T-cell (primary cell): ENCODE results near the gene TUBGCP5. TPM values are rescaled to one million over a fixed set of nuclear protein-coding genes. Genes with fewer than 3 reads are reported as not detected.

Experiments
- ATAC-seq, 4 experiments: fragments of 200-7000 bp in 3 of 4; fragments of 150-1000 bp in 1 of 4; cut with Tn5 transposase; replicated peaks in 1 of 4; 1 replicate in 3 of 4; 2 replicates in 1 of 4; pipeline ENCODE4 v1.10.0; 2021; ENCODE audit warnings: moderate library complexity in 3 of 4, mild to moderate bottlenecking in 2 of 4, moderate number of reproducible peaks in 1 of 4
- CTCF ChIA-PET, 2 donors: fragments of 300-600 bp; sonication (Branson Sonifier 250); formaldehyde crosslinking; loops; one replicate each; lab custom pipeline; 2022; ENCODE audit warnings: antibody characterized with exemption in 2 of 2; lab: Charles Lee
- POLR2A ChIA-PET, 2 donors: fragments of 300-600 bp; sonication (Branson Sonifier 250); formaldehyde crosslinking; loops; one replicate each; lab custom pipeline; 2022; ENCODE audit warnings: antibody characterized with exemption in 2 of 2; lab: Charles Lee
- DNase-seq, 35 experiments: peaks; one replicate each; pipeline versions ENCODE4 v3.0.0 to v3.0.0-alpha.2; 2013 to 2023
- H3K27ac ChIP-seq: one replicate; pipeline ENCODE4 v1.5.1; 2013; ENCODE audit warnings: low read length
- H3K27me3 ChIP-seq, 2 experiments: replicated peaks in 1 of 2; 1 replicate in 1 of 2; 2 replicates in 1 of 2; pipeline versions ENCODE4 v1.6.1 to v1.7.0; 2013; ENCODE audit warnings: low read length in 1 of 2, mixed read lengths in 1 of 2; ENCODE audit not compliant: control insufficient read depth in 2 of 2, insufficient read depth in 2 of 2; ENCODE audit errors: extremely low read depth in 1 of 2
- H3K36me3 ChIP-seq, 2 donors: 1 replicate in 1 of 2; 2 replicates in 1 of 2; pipeline versions ENCODE4 v1.6.1 to v1.7.0; 2013; ENCODE audit warnings: low read length in 1 of 2; ENCODE audit not compliant: control insufficient read depth in 2 of 2, insufficient read depth in 1 of 2; ENCODE audit errors: extremely low read depth in 1 of 2
- H3K4me1 ChIP-seq, 2 experiments: 1 replicate in 1 of 2; 2 replicates in 1 of 2; pipeline versions ENCODE4 v1.6.1 to v1.7.0; 2013; ENCODE audit warnings: low read length in 2 of 2, mixed read lengths in 1 of 2; ENCODE audit not compliant: insufficient read depth in 2 of 2, control insufficient read depth in 1 of 2; ENCODE audit errors: extremely low read depth in 1 of 2
- H3K4me3 ChIP-seq, 2 donors: 1 replicate in 1 of 2; 2 replicates in 1 of 2; pipeline versions ENCODE4 v1.5.1 to v1.7.0; 2013; ENCODE audit warnings: mild to moderate bottlenecking in 2 of 2, low read length in 1 of 2, moderate library complexity in 1 of 2; ENCODE audit not compliant: control insufficient read depth in 1 of 2; ENCODE audit errors: extremely low read depth in 1 of 2
- H3K9me3 ChIP-seq: 2 replicates; pipeline ENCODE4 v1.7.0; 2013
- H3K27ac Mint-ChIP-seq, 2 donors: one replicate each; pipeline ENCODE4 v1.8.0; 2020 to 2021; ENCODE audit warnings: mild to moderate bottlenecking in 2 of 2, mixed read lengths in 2 of 2
- H3K27me3 Mint-ChIP-seq, 2 donors: one replicate each; pipeline ENCODE4 v1.8.0; 2021 to 2022; ENCODE audit warnings: mixed read lengths in 2 of 2
- H3K36me3 Mint-ChIP-seq: one replicate; pipeline ENCODE4 v1.8.0; 2021; ENCODE audit warnings: mixed read lengths
- H3K4me1 Mint-ChIP-seq, 3 donors: one replicate each; pipeline ENCODE4 v1.8.0; 2020 to 2022; ENCODE audit warnings: mixed read lengths in 3 of 3, mild to moderate bottlenecking in 1 of 3
- H3K4me3 Mint-ChIP-seq, 3 donors: one replicate each; pipeline ENCODE4 v1.8.0; 2020 to 2022; ENCODE audit warnings: mild to moderate bottlenecking in 3 of 3, mixed read lengths in 3 of 3, moderate library complexity in 3 of 3
- H3K9me3 Mint-ChIP-seq, 3 donors: one replicate each; pipeline ENCODE4 v1.8.0; 2020 to 2022; ENCODE audit warnings: mixed read lengths in 3 of 3
- WGBS: methylation state at CpG from one replicate; pipeline ENCODE4 v1.1.5; 2013; ENCODE audit warnings: missing lambda C conversion rate; ENCODE audit not compliant: insufficient coverage; 5-methylcytosine and 5-hydroxymethylcytosine counted together
- total RNA-seq, 35 experiments: library from RNA in 6 of 35; stranded (reverse) in 6 of 35; fragments of 120-200 nt in 1 of 35; gene quantifications; one replicate each; pipeline versions ENCODE4 v1.2.1 to v1.2.4 and lab custom pipeline; 2013 to 2026

The TUBGCP5 gene
- total RNA-seq, 5 donors from 2014 or later (not counting 1 experiment from before 2014, with no cell fraction given), result 17.1 to 23.4 (median 20.4) TPM

GRCh38 chr15:23035964-23036566 is 3.3 kb downstream of the TUBGCP5 start:
- no peak for ATAC-seq
- WGBS, result 32% methylated on average over 3 of the region's 5 CpGs

GRCh38 chr15:23033979-23034378 is 5.4 kb downstream of the TUBGCP5 start:
- Histone ChIP-seq H3K36me3 (peaks cover 4 to 42% of the 10 kb centered on the region in 2 donors), H3K4me1 (peaks cover 7 to 8% of the 10 kb centered on the region in 2 experiments), H3K27ac (no peak overlapping the region), H3K9me3 (no peaks in the 10 kb centered on the region), H3K4me3 (no peak overlapping the region), H3K27me3 (no peaks in the 10 kb centered on the region)
- DNase-seq (no peak), ATAC-seq (no peak)
- WGBS, result 100% methylated on average over 2 of the region's 2 CpGs
- H3K4me1 Mint-ChIP-seq, result peaks cover 23 to 29% (median 27%) of the 10 kb centered on the region in 3 donors
- no peak overlapping the region for H3K27ac Mint-ChIP-seq
- no peaks in the 10 kb centered on the region for H3K27me3 Mint-ChIP-seq
- no peak overlapping the region for H3K4me3 Mint-ChIP-seq
- no peaks in the 10 kb centered on the region for H3K9me3 Mint-ChIP-seq
- CTCF ChIA-PET, result no interaction called here
- H3K36me3 Mint-ChIP-seq, result peaks cover 44% of the 10 kb centered on the region
- POLR2A ChIA-PET, result no interaction called here

More at GRCh38 chr15:23035964-23036566, 3.3 kb downstream of the TUBGCP5 start:
- no peaks in the 10 kb centered on the region for H3K27me3 Mint-ChIP-seq
- CTCF ChIA-PET, result interaction anchor here (0.6 to 1.3 kb wide), 3 partner anchors 12 to 1568 kb away, joined by 3 to 5 read pairs (median 5); no protein-coding TSS in a partner anchor
- POLR2A ChIA-PET, result interaction anchor here in 1 of 2 donors (0.6 kb wide), 1 partner anchor 12 kb away, joined by 8 read pairs; no protein-coding TSS in a partner anchor
- H3K27ac Mint-ChIP-seq, result no peak overlapping the region
- Histone ChIP-seq H3K27me3 (peaks cover 0 to 4% of the 10 kb centered on the region in 2 experiments), H3K36me3 (peaks cover 0 to 29% of the 10 kb centered on the region in 2 donors), H3K4me1 (peaks cover 7 to 16% of the 10 kb centered on the region in 2 experiments), H3K27ac (no peak overlapping the region), H3K4me3 (no peak overlapping the region), H3K9me3 (no peaks in the 10 kb centered on the region)
- no peaks in the 10 kb centered on the region for H3K9me3 Mint-ChIP-seq
- peaks cover 28 to 35% (median 30%) of the 10 kb centered on the region in 3 donors for H3K4me1 Mint-ChIP-seq
- H3K4me3 Mint-ChIP-seq, result no peak overlapping the region
- peaks cover 33% of the 10 kb centered on the region for H3K36me3 Mint-ChIP-seq
- peak in 20 of 35 experiments; percentile 16 to 69 (median 30) for DNase-seq

GRCh38 chr15:23026218-23026617 is 13.2 kb downstream of the TUBGCP5 start:
- no peaks in the 10 kb centered on the region for H3K27me3 ChIP-seq
- no peak for DNase-seq
- no peak overlapping the region for H3K27ac Mint-ChIP-seq
- WGBS, result no CpG with 5 or more reads among the region's 1 CpG
- no peaks in the 10 kb centered on the region for H3K9me3 ChIP-seq
- CTCF ChIA-PET, result no interaction called here
- H3K36me3 ChIP-seq, result peaks cover 12 to 74% of the 10 kb centered on the region in 2 donors
- no peak overlapping the region for H3K4me3 Mint-ChIP-seq
- peaks cover 45% of the 10 kb centered on the region for H3K36me3 Mint-ChIP-seq
- no peaks in the 10 kb centered on the region for H3K4me1 ChIP-seq
- no peaks in the 10 kb centered on the region for H3K4me1 Mint-ChIP-seq
- no peaks in the 10 kb centered on the region for H3K9me3 Mint-ChIP-seq
- no peak overlapping the region for H3K4me3 ChIP-seq
- no peak for ATAC-seq
- no peak overlapping the region for H3K27ac ChIP-seq
- POLR2A ChIA-PET, result no interaction called here
- no peaks in the 10 kb centered on the region for H3K27me3 Mint-ChIP-seq

GRCh38 chr15:23022156-23022555 is 17.2 kb downstream of the TUBGCP5 start:
- Histone ChIP-seq H3K36me3 (peaks cover 15 to 71% of the 10 kb centered on the region in 2 donors), H3K27ac (no peak overlapping the region), H3K4me1 (no peaks in the 10 kb centered on the region), H3K9me3 (no peaks in the 10 kb centered on the region), H3K27me3 (no peaks in the 10 kb centered on the region), H3K4me3 (no peak overlapping the region)
- H3K36me3 Mint-ChIP-seq, result peaks cover 45% of the 10 kb centered on the region
- POLR2A ChIA-PET, result no interaction called here
- H3K9me3 Mint-ChIP-seq, result no peaks in the 10 kb centered on the region
- WGBS, result no CpG with 5 or more reads among the region's 2 CpGs
- no peak overlapping the region for H3K4me3 Mint-ChIP-seq
- no peaks in the 10 kb centered on the region for H3K27me3 Mint-ChIP-seq
- H3K4me1 Mint-ChIP-seq, result no peaks in the 10 kb centered on the region
- no peak overlapping the region for H3K27ac Mint-ChIP-seq
- ATAC-seq (no peak), DNase-seq (no peak)
- CTCF ChIA-PET, result interaction anchor here in 1 of 2 donors (1.6 kb wide), 1 partner anchor 14 kb away, joined by 5 read pairs; no protein-coding TSS in a partner anchor

GRCh38 chr15:23014394-23015000 is 24.9 kb downstream of the TUBGCP5 start:
- Mint-ChIP-seq H3K9me3 (no peaks in the 10 kb centered on the region), H3K4me3 (no peak overlapping the region), H3K27me3 (no peaks in the 10 kb centered on the region), H3K36me3 (peaks cover 48% of the 10 kb centered on the region), H3K27ac (no peak overlapping the region), H3K4me1 (peaks cover 0 to 3% (median 0%) of the 10 kb centered on the region in 3 donors)
- Histone ChIP-seq H3K36me3 (peaks cover 13 to 52% of the 10 kb centered on the region in 2 donors), H3K4me3 (no peak overlapping the region), H3K4me1 (no peaks in the 10 kb centered on the region), H3K27me3 (no peaks in the 10 kb centered on the region), H3K27ac (no peak overlapping the region), H3K9me3 (no peaks in the 10 kb centered on the region)
- DNase-seq (no peak), ATAC-seq (peak in 1 of 4 experiments; percentile 9)
- ChIA-PET CTCF (no interaction called here), POLR2A (no interaction called here)
- 100% methylated on average over 3 of the region's 3 CpGs for whole genome bisulfite sequencing

- no peak for ATAC-seq
- Histone ChIP-seq H3K27me3 (no peaks in the 10 kb centered on the region), H3K9me3 (no peaks in the 10 kb centered on the region), H3K4me1 (no peaks in the 10 kb centered on the region), H3K27ac (no peak overlapping the region), H3K4me3 (no peak overlapping the region), H3K36me3 (peaks cover 13 to 45% of the 10 kb centered on the region in 2 donors)
- Mint-ChIP-seq H3K4me1 (peaks cover 0 to 3% (median 0%) of the 10 kb centered on the region in 3 donors), H3K27ac (no peak overlapping the region), H3K4me3 (no peak overlapping the region), H3K27me3 (no peaks in the 10 kb centered on the region), H3K9me3 (no peaks in the 10 kb centered on the region), H3K36me3 (peaks cover 46% of the 10 kb centered on the region)
- no peak for DNase-seq
- POLR2A ChIA-PET, result no interaction called here
- CTCF ChIA-PET, result no interaction called here
- 97% methylated on average over 5 of the region's 5 CpGs for WGBS
These were observed 25.7 kb downstream of the TUBGCP5 start for GRCh38 chr15:23013681-23014080.
